A673 (cell line): ENCODE measurements around the gene SLC4A9. TPM values are rescaled to one million over a fixed set of nuclear protein-coding genes. Genes with fewer than 3 reads are reported as not detected.

Experiments used
- BruUV-seq: library from RNA; stranded (reverse); fragments of 400-500 nt; replicated peaks from 2 replicates; lab custom pipeline; 2021; lab: Mats Ljungman, UMichigan
- CTCF ChIA-PET: fragments of 300-600 bp; sonication (Branson Sonifier 250); formaldehyde crosslinking; loops from one replicate; lab custom pipeline; 2022; ENCODE audit warnings: antibody characterized with exemption; lab: Charles Lee
- POLR2A ChIA-PET: fragments of 300-600 bp; sonication (Branson Sonifier 250); formaldehyde crosslinking; loops from one replicate; lab custom pipeline; 2022; ENCODE audit warnings: antibody characterized with exemption; ENCODE audit not compliant: low non-redundant PET; lab: Charles Lee
- DNase-seq: peaks from one replicate; pipeline ENCODE4 v3.0.0-alpha.2; 2015; ENCODE audit warnings: low spot score
- H3K27ac ChIP-seq: fragments of 200-600 bp; sonication (generic); 2 replicates; pipeline ENCODE4 v1.5.1; 2016; ENCODE audit warnings: mixed run types, low read depth, mild to moderate bottlenecking, mixed read lengths, antibody characterized with exemption, low read length; ENCODE audit not compliant: poor library complexity, severe bottlenecking
- H3K27me3 ChIP-seq: fragments of 200-600 bp; sonication (generic); replicated peaks from 2 replicates; pipeline ENCODE4 v1.6.1; 2017; ENCODE audit warnings: mixed run types, low read depth, mild to moderate bottlenecking, mixed read lengths, antibody characterized with exemption, low read length; ENCODE audit not compliant: insufficient read depth, poor library complexity
- H3K36me3 ChIP-seq: fragments of 200-600 bp; sonication (generic); 2 replicates; pipeline ENCODE4 v1.6.1; 2016; ENCODE audit warnings: mixed run types, mild to moderate bottlenecking, mixed read lengths, antibody characterized with exemption, low read length; ENCODE audit not compliant: insufficient read depth, poor library complexity, severe bottlenecking
- H3K4me1 ChIP-seq: fragments of 200-600 bp; sonication (generic); 2 replicates; pipeline ENCODE4 v1.6.1; 2017; ENCODE audit warnings: mixed run types, mild to moderate bottlenecking, mixed read lengths, antibody characterized with exemption, low read length; ENCODE audit not compliant: insufficient read depth, poor library complexity, severe bottlenecking
- H3K4me3 ChIP-seq: fragments of 200-600 bp; sonication (generic); 2 replicates; pipeline ENCODE4 v1.5.1; 2016; ENCODE audit warnings: low read depth, mixed run types, mild to moderate bottlenecking, mixed read lengths, low read length; ENCODE audit not compliant: poor library complexity, severe bottlenecking
- H3K9me3 ChIP-seq: fragments of 200-600 bp; sonication (generic); 2 replicates; pipeline ENCODE4 v1.6.1; 2016; ENCODE audit warnings: mixed run types, low read depth, mild to moderate bottlenecking, mixed read lengths, antibody characterized with exemption, low read length; ENCODE audit not compliant: poor library complexity, severe bottlenecking
- CTCF ChIP-seq: fragments of 300-800, 200-600 bp; sonication (generic); conservative IDR thresholded peaks from 2 replicates; pipeline ENCODE4 v1.5.1; 2017; ENCODE audit warnings: low read depth, mild to moderate bottlenecking, antibody characterized with exemption, low read length, moderate library complexity, mixed read lengths
- EZH2 ChIP-seq: fragments of 200-600 bp; sonication (generic); IDR thresholded peaks from 2 replicates; pipeline ENCODE4 v1.6.1; 2017; ENCODE audit warnings: borderline replicate concordance, low read depth, mild to moderate bottlenecking, mixed read lengths, antibody characterized with exemption, low read length; ENCODE audit not compliant: poor library complexity, severe bottlenecking
- intact Hi-C: fragments of 100-400 bp; cut with micrococcal nuclease; formaldehyde crosslinking; loops from one replicate; pipeline ENCODE4 v1.10.0; 2022; ENCODE audit not compliant: unreplicated experiment
- total RNA-seq: library from RNA; stranded (reverse); gene quantifications from 2 replicates; pipeline ENCODE4 v1.2.3, GENCODE V29; 2021

SLC4A9 gene
- total RNA-seq, 1 experiment from 2014 or later: not detected

- Histone ChIP-seq H3K4me1 (peaks cover 20% of the 10 kb centered on the region), H3K9me3 (no peaks in the 10 kb centered on the region), H3K4me3 (no peak overlapping the region), H3K36me3 (peaks cover 6% of the 10 kb centered on the region), H3K27ac (peak overlapping the region; percentile 23), H3K27me3 (no peaks in the 10 kb centered on the region)
- TF ChIP-seq CTCF: no peak
- ChIA-PET POLR2A (no interaction called here), CTCF (interaction anchor here (0.6 kb wide), 1 partner anchor 21 kb away, joined by 4 read pairs; no protein-coding TSS in a partner anchor)
- no peak for DNase-seq
- intact Hi-C loops: no loop called here
- BruUV-seq: no TSS peak
Observed at GRCh38 chr5:140339636-140340035, 20.4 kb upstream of the SLC4A9 start.

DNA sequence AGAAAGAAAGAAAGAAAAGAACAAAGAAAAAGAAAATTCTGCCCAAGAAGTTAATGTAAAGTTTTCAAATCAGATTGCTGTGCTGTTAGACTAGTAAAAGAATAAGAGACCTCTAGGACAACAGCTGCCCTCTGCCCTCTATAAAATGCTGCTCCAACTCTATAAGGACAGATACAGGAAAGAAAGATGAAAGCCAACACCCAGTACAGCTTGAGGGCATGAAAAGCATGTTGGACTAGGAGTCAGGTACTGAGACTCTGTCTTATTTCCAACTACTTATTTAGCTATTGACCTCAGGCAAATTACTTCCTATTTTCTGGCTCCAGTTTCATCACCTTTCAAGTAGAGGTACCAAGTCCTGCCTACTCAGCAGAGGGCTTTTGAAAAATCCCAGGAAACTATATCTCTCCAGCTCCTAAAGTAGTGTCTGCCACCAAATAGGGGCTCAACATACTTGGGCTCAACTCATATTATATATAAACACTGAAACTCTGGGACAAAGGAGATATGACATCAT is 19.3 kb upstream of the SLC4A9 start:
- no peak for DNase-seq
- Histone ChIP-seq H3K27me3 (no peaks in the 10 kb centered on the region), H3K27ac (no peak overlapping the region), H3K36me3 (peaks cover under 1% of the 10 kb centered on the region), H3K9me3 (no peaks in the 10 kb centered on the region), H3K4me1 (peaks cover 25% of the 10 kb centered on the region), H3K4me3 (no peak overlapping the region)
- BruUV-seq: no TSS peak
- intact Hi-C loops: no loop called here
- TF ChIP-seq CTCF (no peak), EZH2 (no peak)
- ChIA-PET CTCF (no interaction called here), POLR2A (no interaction called here)

DNA sequence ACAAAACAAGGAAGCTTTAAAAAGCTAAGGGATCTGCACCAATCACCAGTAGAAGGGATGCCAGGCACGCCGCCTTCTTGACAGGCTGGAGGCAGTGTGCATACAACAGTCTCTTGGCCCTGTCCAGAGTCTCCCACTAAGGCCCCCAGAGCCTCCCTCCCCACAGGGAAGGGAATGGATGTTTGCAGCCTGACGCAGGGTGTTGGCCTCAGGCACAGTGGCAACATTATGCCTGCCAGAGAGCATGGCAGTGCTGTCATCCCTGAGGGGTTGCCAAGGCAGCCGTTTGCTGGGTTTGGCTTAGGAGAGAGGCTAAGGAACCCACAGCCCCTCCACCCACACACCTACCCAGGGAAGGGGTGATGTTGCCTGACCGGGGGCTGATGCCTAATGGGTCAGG is 18.4 kb upstream of the SLC4A9 start:
- no peak for DNase-seq
- intact Hi-C loops: no loop called here
- Histone ChIP-seq H3K27ac (peak overlapping the region; percentile 80), H3K36me3 (no peaks in the 10 kb centered on the region), H3K4me3 (no peak overlapping the region), H3K4me1 (peaks cover 27% of the 10 kb centered on the region), H3K9me3 (no peaks in the 10 kb centered on the region), H3K27me3 (no peaks in the 10 kb centered on the region)
- TF ChIP-seq CTCF: no peak
- TF ChIP-seq EZH2: no peak
- BruUV-seq: no TSS peak
- CTCF ChIA-PET: no interaction called here
- POLR2A ChIA-PET: interaction anchor here (0.5 kb wide), 1 partner anchor 80 kb away, joined by 3 read pairs; no protein-coding TSS in a partner anchor
